GM13976 (cell line): ENCODE measurements around the gene BICC1.

Experiments used
- DNase-seq: peaks from one replicate; pipeline ENCODE4 v3.0.0; 2012; ENCODE audit warnings: low spot score
- CTCF ChIP-seq: IDR thresholded peaks from 2 replicates; pipeline ENCODE4 v1.5.1; 2012; ENCODE audit warnings: borderline replicate concordance, mild to moderate bottlenecking; ENCODE audit not compliant: insufficient read depth; ENCODE audit errors: extremely low read depth, missing control alignments, control extremely low read depth
- in situ Hi-C: fragments of 300-500 bp; cut with MboI; formaldehyde crosslinking; loops from one replicate; pipeline ENCODE4 v1.12.0; 2022; ENCODE audit warnings: low sequenced_read_pairs, mixed read lengths, inconsistent platforms; ENCODE audit not compliant: unreplicated experiment

The BICC1 gene

GRCh38 chr10:58627392-58627791, 114.7 kb downstream of the BICC1 start:
- no peak for DNase-seq
- in situ Hi-C loops = no loop called here
- TF ChIP-seq CTCF = no peak

GRCh38 chr10:58631715-58632114, 119.0 kb downstream of the BICC1 start:
- in situ Hi-C loops = no loop called here
- no peak for DNase-seq
- no peak for TF ChIP-seq CTCF

GRCh38 chr10:58632216-58632615, 119.5 kb downstream of the BICC1 start:
- in situ Hi-C loops = no loop called here
- DNase-seq = no peak
- TF ChIP-seq CTCF = no peak

GRCh38 chr10:58637352-58637751, 124.7 kb downstream of the BICC1 start:
- in situ Hi-C loops = no loop called here
- no peak for DNase-seq

GRCh38 chr10:58638388-58638787, 125.7 kb downstream of the BICC1 start:
- no peak for TF ChIP-seq CTCF
- no peak for DNase-seq
- in situ Hi-C loops = no loop called here

More at GRCh38 chr10:58637352-58637751, 124.7 kb downstream of the BICC1 start:
- TF ChIP-seq CTCF = no peak

GRCh38 chr10:58641095-58641531, 128.4 kb downstream of the BICC1 start:
- DNase-seq = no peak
- TF ChIP-seq CTCF = no peak
- in situ Hi-C loops = no loop called here

GRCh38 chr10:58641708-58642107, 129.0 kb downstream of the BICC1 start:
- no peak for DNase-seq
- no peak for TF ChIP-seq CTCF
- in situ Hi-C loops = no loop called here
